ENCODE data around the gene HECTD4.

HECTD4 gene

GRCh38 chr12:112126000-112126438 lies 256.2 kb downstream of the HECTD4 start:
- TF ChIP-seq, protein P1, sequence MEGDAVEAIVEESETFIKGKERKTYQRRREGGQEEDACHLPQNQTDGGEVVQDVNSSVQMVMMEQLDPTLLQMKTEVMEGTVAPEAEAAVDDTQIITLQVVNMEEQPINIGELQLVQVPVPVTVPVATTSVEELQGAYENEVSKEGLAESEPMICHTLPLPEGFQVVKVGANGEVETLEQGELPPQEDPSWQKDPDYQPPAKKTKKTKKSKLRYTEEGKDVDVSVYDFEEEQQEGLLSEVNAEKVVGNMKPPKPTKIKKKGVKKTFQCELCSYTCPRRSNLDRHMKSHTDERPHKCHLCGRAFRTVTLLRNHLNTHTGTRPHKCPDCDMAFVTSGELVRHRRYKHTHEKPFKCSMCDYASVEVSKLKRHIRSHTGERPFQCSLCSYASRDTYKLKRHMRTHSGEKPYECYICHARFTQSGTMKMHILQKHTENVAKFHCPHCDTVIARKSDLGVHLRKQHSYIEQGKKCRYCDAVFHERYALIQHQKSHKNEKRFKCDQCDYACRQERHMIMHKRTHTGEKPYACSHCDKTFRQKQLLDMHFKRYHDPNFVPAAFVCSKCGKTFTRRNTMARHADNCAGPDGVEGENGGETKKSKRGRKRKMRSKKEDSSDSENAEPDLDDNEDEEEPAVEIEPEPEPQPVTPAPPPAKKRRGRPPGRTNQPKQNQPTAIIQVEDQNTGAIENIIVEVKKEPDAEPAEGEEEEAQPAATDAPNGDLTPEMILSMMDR (IDR thresholded peaks at IDR 0.05): no peak
- peaks cover 29% of the 10 kb centered on the region for H3K79me2 ChIP-seq
- peak overlapping the region; percentile 67 for H3K27ac ChIP-seq
- no peaks in the 10 kb centered on the region for H3K36me3 ChIP-seq (ENCODE audit: control insufficient read depth, insufficient read depth, low read length)
- H2AFZ ChIP-seq: peak overlapping the region; percentile 94
- H3K9me3 ChIP-seq (ENCODE audit: control insufficient read depth, low read length): no peaks in the 10 kb centered on the region
- peak overlapping the region; percentile 75 for H3K4me3 ChIP-seq (ENCODE audit: low read depth, low read length)
- H3K4me2 ChIP-seq (ENCODE audit: low read length): peak overlapping the region; percentile 65
- no peaks in the 10 kb centered on the region for H3K27me3 ChIP-seq (ENCODE audit: control insufficient read depth, insufficient read depth, low read length)
- H3K9ac ChIP-seq: peak overlapping the region; percentile 73
- peaks cover 7% of the 10 kb centered on the region for H3K4me1 ChIP-seq

- peak within 1 kb of the TSS; percentile 67 for H3K27ac ChIP-seq
- no peaks in the 10 kb centered on the region for H3K9me3 ChIP-seq (ENCODE audit: control insufficient read depth, low read length)
- H3K79me2 ChIP-seq: peaks cover 29% of the 10 kb centered on the region
- peak within 1 kb of the TSS; percentile 65 for H3K4me2 ChIP-seq (ENCODE audit: low read length)
- peak within 1 kb of the TSS; percentile 94 for H2AFZ ChIP-seq
- peak within 1 kb of the TSS; percentile 75 for H3K4me3 ChIP-seq (ENCODE audit: low read depth, low read length)
- TF ChIP-seq, protein P1 (IDR thresholded peaks at IDR 0.05): no peak
- no peaks in the 10 kb centered on the region for H3K27me3 ChIP-seq (ENCODE audit: control insufficient read depth, insufficient read depth, low read length)
- H3K9ac ChIP-seq: peak within 1 kb of the TSS; percentile 73
- H3K36me3 ChIP-seq (ENCODE audit: control insufficient read depth, insufficient read depth, low read length): no peaks in the 10 kb centered on the region
- peaks cover 7% of the 10 kb centered on the region for H3K4me1 ChIP-seq
Measured at GRCh38 chr12:112125250-112125999, 256.8 kb downstream of the HECTD4 start, which contains the start of gene TRAFD1. Gene TRAFD1, plus strand, starts transcription at chr12:112125560. Its CDS starts 4,963 bp downstream, at chr12:112130523.

DNA sequence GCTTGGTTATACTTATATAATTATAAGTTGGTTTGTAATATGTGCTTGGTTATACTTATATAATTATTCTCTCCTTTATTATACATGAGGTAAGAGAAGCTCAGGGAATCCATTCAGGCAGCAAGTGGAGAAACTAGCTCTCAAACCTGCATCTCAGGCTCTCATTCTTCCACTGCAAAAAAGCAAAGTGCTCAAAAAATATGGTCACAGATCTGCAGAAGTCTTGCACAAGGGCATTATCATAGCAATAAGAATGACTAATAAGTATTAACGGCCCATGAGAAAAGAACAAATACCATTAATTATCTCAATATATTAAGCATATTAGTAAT lies 257.3 kb downstream of the HECTD4 start:
- TF ChIP-seq, protein P1 (IDR thresholded peaks at IDR 0.05): no peak
- Histone ChIP-seq H3K9ac (no peak overlapping the region), H3K27ac (no peak overlapping the region)

DNA sequence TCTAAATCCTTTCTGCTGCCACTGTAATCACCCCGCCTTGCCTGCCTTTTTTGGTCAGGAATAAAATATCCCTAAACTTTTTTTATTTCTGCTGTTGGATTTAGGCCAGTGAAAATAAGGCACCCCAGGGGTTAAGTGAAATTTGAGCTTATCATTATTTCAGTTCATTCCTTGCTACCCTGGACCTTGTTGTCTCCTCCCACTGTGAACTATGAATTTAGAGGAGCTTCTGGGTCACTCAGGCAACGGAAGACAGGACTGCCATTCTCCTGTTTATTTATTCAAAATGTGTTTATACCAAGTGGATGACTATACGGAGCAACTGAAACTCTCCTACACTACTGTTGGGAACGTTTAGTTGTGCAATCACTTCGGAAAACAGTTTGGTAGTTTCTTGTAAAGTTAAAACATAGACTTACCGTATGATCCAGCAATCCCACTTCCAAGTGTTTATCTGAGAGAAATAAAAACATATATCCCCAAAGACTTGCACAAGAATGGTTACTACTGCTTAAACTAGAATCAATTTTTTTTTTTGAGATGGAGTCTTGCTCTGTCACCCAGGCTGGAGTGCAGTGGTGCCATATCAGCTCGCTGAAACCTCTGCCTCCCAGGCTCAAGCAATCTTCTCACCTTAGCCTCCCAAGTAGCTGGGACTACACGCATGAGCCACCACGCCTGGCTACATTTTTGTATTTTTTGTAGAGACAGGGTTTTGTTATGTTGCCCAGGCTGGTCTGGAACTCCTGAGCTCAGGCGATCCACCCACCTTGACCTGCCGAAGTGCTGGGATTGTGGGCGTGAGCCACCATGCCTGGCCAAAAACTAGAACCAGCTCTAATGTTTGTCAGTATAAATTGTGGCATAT lies 259.2 kb downstream of the HECTD4 start:
- Histone ChIP-seq H3K4me2 (ENCODE audit: low read length) (peak overlapping the region; percentile 1), H2AFZ (peak overlapping the region; percentile 23), H3K4me3 (ENCODE audit: low read depth, low read length) (no peak overlapping the region), H3K9ac (no peak overlapping the region), H3K4me1 (peaks cover 7% of the 10 kb centered on the region), H3K9me3 (ENCODE audit: control insufficient read depth, low read length) (no peaks in the 10 kb centered on the region), H3K36me3 (ENCODE audit: control insufficient read depth, insufficient read depth, low read length) (no peaks in the 10 kb centered on the region), H3K27ac (no peak overlapping the region), H3K79me2 (peaks cover 26% of the 10 kb centered on the region), H3K27me3 (ENCODE audit: control insufficient read depth, insufficient read depth, low read length) (no peaks in the 10 kb centered on the region)
- TF ChIP-seq, protein P1 (IDR thresholded peaks at IDR 0.05): no peak

More for the DNA sequence above, 257.3 kb downstream of the HECTD4 start:
- Histone ChIP-seq H3K4me1 (peaks cover 7% of the 10 kb centered on the region), H3K27me3 (ENCODE audit: control insufficient read depth, insufficient read depth, low read length) (no peaks in the 10 kb centered on the region), H3K4me2 (ENCODE audit: low read length) (peak overlapping the region; percentile 65), H3K36me3 (ENCODE audit: control insufficient read depth, insufficient read depth, low read length) (no peaks in the 10 kb centered on the region), H2AFZ (peak overlapping the region; percentile 94), H3K79me2 (peaks cover 29% of the 10 kb centered on the region), H3K4me3 (ENCODE audit: low read depth, low read length) (no peak overlapping the region), H3K9me3 (ENCODE audit: control insufficient read depth, low read length) (no peaks in the 10 kb centered on the region)

All from parathyroid adenoma (tissue), 2 donors.